Activated CD8-positive, alpha-beta memory T cell treated with anti-CD3 and anti-CD28 coated beads for 24 hours (primary cell): ENCODE data around the gene N4BP2.
"Not testable (repeated sequence)": the region's sequence is repeated elsewhere in the genome, so short reads cannot be mapped to it uniquely, and the experiment has no call there.

Experiments
- DNase-seq: peaks from one replicate; pipeline ENCODE4 v3.0.0-alpha.2; 2020

Gene N4BP2

DNA sequence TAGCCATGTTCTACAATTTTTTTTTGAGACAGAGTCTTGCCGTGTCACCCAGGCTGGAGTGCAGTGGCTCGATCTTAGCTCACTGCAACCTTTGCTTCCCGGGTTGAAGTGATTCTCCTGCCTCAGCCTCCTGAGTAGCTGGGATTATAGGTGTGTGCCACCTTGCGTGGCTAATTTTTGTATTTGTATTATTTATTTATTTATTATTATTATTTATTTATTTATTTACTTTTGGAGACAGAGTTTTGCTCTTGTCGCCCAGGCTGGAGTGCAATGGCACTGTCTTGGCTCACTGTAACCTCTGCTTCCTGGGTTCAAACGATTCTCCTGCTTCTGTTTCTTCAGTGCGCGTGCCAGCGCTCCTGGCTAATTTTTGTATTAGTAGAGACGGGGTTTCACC, 36.8 kb downstream of the N4BP2 start:
- peak; percentile 26 for DNase-seq

DNA sequence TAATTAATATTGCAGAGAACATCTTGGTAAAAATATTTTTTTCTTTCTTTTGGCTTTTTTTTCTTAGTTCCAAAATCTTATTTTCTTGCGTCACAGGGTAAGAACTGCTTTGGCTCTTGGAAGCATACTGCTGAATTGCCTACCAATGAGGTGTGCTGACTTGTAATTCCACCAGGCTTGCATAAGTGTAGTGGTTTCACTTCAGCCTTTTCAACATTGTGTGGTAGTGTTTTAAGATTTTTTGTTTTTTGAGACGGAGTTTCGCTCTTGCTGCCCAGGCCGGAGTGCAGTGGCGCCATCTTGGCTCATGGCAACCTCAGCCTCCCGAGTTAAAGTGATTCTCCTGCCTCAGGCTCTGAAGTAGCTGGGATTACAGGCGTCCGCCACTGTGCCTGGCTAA, 42.4 kb downstream of the N4BP2 start:
- no peak for DNase-seq

GRCh38 chr4:40107150-40107549, 50.5 kb downstream of the N4BP2 start:
- DNase-seq, result not testable (repeated sequence)

- no peak for DNase-seq
Observed at GRCh38 chr4:40112027-40112792, 55.6 kb downstream of the N4BP2 start.

GRCh38 chr4:40114206-40114605, 57.6 kb downstream of the N4BP2 start:
- DNase-seq, result no peak

DNA sequence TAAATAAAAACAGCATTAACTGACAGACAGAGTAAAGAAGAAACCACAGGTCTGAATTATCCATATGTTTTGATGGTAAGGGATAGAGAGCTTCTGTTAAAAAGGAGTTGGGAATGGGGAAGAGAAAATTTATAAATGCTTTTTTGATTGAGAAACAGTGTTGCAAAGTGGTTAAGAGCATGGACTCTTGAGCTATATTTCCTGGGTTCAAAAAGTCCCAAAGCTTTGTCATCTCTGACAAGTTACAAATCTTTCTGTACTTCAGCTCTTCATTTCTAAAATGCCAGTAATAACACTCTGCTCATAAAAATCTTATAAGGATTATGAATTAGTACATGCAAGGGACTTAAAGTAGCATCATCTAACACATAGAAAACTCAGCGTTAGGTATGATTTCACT, 62.2 kb downstream of the N4BP2 start:
- DNase-seq, result no peak

- no peak for DNase-seq
Observed at GRCh38 chr4:40119344-40119743, 62.7 kb downstream of the N4BP2 start.

DNA sequence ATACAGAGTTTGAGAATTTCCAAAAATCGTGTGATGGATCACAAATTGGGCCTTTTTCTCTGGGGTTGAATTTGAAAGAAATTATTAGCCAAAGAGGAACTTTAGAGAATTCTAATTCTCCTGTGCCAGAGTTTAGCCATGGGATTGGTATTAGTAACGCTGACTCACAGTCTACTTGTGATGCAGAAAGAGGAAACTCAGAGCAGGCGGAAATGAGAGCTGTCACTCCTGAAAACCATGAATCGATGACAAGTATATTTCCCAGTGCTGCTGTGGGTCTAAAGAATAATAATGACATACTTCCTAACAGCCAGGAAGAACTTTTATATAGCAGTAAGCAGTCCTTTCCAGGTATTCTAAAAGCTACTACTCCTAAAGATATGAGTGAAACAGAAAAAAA, 64.9 kb downstream of the N4BP2 start:
- DNase-seq, result no peak

DNA sequence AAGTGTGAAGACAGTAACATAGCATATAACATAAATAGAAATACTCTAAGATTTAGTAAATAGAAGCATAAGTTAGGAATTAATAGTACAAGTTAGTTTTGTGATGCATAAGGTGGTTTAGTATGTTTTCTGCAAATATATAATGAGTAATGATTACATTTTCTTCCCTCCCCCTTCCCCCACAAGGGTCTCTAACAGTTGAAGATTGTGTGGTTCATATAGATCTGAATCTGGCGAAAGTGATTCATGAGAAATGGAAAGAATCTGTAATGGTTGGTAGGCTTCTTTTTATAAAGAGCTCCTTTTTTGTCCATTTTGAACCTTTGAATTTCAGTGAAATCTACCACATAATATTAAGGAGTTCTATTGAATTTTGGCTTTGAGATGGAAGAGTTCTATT, 66.3 kb downstream of the N4BP2 start:
- DNase-seq, result no peak

DNA sequence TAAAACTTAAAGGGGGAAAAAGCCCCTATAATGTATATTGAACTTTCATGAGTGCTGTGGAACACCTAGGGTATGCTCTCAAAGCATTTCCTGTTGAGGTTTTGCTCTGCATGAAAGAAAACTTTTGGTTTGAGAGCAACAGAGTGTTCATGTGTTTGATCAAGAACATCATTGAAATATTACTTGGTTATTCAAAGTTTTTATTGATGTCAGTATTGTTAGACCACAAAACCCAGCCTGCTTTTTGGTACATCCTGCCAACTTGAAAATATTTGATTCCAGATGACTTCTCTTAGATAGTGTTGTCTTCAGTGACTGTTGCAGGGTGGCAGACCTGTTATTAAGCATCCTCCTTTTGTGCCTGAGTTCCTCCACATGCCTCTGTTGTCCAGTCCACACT, 68.0 kb downstream of the N4BP2 start:
- no peak for DNase-seq

DNA sequence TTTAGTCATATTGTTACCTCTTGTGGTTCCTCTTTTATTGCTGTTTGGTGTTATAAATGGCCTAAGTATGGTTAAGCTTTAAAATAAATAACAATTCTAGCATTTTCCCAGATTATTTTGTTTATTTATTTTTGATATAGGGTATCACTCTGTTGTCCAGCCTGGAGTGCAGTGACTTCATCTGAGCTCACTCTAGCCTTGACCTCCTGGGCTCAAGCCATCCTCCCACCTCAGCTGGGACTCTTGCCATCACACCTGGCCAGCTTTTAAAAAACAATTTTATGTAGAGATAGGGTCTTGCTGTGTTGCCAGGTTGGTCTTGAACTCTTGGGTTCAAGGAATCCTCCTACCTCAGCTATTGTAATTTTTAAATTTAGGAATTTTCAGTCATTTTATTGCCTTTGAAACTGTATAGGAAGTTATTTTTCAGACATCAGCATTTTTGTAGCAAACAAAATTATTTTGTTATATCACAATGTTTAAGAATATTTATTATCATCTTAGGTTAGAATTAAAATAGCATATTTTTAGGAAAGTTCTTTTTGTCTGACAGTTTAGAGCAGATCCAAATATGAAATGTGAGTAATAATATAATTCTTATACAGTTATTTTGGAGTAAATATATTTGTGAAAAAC, 73.9 kb downstream of the N4BP2 start:
- no peak for DNase-seq

GRCh38 chr4:40132816-40133215, 76.2 kb downstream of the N4BP2 start:
- no peak for DNase-seq

DNA sequence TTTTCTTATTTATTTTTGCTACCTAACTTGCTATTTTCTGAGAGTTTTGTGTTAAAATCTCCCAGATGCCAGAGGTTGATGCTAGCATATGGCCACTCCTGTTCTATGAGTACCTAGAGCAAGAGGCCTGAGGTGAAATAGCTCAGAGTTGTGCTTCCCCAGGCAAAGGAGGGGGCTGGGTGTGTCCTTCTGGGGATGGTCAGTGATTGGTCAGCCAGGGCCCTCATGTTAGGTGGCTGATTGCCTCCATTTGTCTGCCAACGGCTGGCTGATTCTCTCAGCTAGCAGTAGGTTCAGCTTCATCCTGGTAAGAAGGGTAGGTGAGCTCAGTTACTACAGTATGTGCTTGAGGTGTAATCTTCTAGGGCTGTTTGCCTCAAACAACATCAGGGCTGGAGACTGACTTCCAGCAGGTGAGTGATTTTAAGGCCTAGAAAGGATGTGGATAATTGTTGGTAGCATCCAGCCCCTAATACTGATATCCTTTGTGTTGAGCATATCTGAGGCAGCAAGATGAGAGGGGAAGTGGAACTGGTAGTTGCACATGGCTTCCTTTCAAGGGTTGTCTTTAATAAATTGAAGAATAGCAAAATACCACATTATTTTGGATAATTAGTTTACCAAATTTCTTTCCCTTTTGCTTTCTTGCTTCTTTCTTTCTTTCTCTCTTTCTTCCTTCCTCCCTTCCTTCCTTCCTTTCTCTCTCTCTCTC, 77.7 kb downstream of the N4BP2 start:
- DNase-seq, result no peak

- not testable (repeated sequence) for DNase-seq
Observed at GRCh38 chr4:40136202-40136601, 79.6 kb downstream of the N4BP2 start.

DNA sequence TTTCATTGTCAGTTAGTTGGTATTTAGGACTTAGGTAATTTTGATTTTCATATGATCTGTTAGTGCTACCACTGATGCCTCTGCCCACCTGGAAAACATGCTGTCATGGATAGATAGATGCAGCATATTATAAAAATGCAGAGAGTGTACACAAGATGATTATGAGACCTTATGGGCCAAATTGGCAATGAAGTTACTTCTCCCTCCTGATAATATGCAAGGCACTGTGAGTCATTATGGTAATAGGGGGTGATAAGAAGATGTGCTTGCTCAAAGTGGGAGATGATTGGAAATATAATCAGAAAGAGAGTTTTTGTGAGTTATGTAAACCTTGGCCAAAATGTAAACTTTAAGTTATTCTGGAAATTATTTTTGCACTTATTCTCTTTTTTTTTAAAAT, 83.5 kb downstream of the N4BP2 start:
- no peak for DNase-seq

- not testable (repeated sequence) for DNase-seq
Observed at GRCh38 chr4:40140597-40140996, 83.9 kb downstream of the N4BP2 start.

DNA sequence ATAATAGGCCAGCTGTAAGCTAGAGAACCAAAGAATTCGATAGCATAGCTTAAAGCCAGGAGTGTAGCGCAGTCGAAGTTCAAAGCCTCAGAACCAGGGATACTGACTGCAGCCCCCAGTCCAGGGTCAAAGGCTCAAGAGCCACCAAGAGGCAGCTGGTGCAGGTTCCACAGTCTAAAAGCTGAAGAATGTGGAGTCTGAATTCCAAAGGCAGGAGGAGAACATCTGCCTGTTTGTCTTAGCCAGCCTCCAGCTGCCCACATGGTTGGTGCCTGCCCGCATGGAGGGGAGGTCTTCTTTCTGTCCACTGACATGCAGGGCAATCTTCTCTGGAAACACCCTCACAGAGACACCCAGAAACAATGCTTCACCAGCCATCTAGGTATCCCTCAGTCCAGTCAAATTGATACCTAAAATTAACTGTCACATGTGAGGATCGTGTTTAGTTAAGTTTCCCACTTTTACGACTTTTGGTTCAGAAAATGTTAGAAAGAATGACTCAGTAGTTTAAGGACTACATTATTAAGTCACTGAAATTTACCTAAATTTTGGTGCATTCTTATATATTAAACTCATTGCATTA, 87.4 kb downstream of the N4BP2 start:
- no peak for DNase-seq

DNA sequence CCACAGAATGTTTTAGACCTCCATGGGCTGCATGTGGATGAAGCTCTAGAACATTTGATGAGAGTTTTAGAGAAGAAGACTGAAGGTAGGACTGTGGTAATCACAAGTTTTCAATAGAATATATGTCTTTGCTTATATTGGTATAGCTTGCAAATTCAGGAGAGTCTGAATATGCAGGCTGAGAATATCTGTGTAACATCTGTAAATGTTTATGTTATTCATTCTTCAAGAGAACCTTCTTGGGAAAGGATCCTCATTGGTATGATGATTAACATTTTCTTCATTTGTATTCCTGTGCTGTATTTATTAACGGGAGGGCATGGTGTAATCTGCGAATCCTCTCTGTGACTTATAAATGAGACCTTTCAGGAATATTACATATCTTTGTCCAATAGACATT, 88.1 kb downstream of the N4BP2 start:
- no peak for DNase-seq

DNA sequence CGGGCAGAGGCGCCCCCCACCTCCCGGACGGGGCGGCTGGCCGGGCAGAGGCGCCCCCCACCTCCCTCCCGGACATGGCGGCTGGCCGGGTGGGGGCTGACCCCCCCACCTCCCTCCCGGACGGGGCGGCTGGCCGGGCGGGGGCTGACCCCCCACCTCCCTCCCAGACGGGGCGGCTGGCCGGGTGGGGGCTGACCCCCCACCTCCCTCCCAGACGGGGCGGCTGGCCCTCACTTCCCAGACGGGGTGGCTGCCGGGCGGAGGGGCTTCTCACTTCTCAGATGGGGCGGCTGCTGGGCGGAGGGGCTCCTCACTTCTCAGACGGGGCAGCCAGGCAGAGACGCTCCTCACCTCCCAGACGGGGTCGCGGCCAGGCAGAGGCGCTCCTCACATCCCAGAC, 90.8 kb downstream of the N4BP2 start:
- not testable (repeated sequence) for DNase-seq

- DNase-seq, result peak; percentile 72
Observed at GRCh38 chr4:40149960-40150385, 93.3 kb downstream of the N4BP2 start.

DNA sequence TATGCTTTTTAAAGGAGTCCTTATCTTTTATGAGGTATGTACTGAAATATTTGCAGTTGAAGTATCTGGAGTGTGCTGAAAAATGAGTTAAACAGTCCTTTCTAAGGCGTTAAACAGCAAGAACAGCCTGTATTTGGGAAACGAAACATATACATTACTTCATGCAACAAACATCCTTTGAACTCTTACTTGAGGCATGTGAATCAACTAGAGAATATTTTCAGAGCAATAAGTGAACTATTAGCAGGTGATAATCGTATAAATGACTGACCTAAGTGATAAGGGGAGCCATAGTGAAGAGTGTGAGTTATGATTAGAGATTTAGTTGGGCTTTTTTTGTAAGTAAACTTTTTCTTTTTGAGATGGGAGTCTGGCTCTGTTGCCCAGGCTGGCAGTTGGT, 94.3 kb downstream of the N4BP2 start:
- no peak for DNase-seq

DNA sequence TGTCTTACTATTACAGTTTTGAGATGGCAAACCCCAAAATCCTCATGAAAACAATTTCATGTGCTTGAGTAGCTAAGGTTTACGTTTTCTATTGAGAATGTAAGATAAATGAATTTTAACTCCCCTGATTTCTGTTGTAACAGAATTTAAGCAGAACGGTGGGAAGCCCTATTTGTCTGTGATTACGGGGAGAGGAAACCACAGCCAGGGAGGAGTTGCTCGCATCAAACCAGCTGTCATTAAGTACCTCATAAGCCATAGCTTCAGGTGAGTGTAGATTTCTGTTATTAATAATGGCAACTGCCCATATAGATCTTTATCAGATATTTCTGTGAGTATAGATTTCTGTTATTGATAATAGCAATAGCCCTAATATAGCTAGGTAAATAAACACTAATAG, 96.0 kb downstream of the N4BP2 start:
- no peak for DNase-seq

DNA sequence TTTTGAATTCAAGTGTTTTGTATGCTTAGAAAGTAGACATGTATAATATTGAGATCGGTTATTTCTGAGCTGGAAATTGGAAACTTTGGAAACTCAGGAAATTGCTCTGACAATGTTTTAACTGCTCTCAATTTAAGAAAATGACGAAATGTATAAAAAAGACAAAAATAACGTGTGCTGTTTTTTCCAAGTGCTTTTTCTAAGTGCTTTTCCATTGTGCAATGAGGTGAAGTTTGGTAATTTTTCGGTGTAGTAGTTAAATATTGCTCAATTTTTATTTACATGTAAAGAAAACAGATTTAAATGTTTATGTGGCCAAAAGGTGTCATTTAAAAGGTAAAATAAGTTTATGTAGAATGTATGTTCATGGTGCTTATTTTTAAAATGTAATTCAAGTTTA, 100.8 kb downstream of the N4BP2 start:
- DNase-seq, result no peak

DNA sequence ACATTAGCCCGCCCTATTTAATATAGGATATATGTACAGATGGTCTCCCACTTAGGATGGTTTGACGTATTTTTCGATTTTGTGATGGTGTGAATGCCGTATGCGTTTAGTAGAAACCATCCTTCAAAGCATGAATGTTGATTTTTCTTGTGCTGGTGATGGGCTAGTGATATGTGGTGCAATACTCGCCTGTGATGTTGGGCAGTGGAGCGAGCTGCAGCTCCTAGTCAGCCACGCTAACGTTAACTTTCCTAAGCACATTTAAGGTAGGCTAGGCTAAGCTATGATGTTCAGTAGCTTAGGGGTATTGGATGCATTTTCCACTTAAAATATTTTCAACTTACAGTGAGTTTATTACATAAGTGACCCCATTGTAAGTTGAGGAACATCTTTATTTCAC, 103.6 kb downstream of the N4BP2 start:
- no peak for DNase-seq
